ENCODE results near the gene GDPD4.

GDPD4 gene

GRCh38 chr11:77188633-77189491 lies 112.6 kb downstream of the GDPD4 start:
- DNase-seq: peak; percentile 42 to 92 (median 82)

- peak; percentile 74 to 90 (median 78) for DNase-seq
These were observed 113.5 kb downstream of the GDPD4 start for GRCh38 chr11:77187776-77188632.

GRCh38 chr11:77187111-77187750 lies 114.3 kb downstream of the GDPD4 start:
- no peak for DNase-seq

GRCh38 chr11:77186302-77186701 lies 115.2 kb downstream of the GDPD4 start:
- no peak for DNase-seq

GRCh38 chr11:77184136-77184860 lies 117.2 kb downstream of the GDPD4 start:
- no peak for DNase-seq

GRCh38 chr11:77183431-77183984 lies 118.0 kb downstream of the GDPD4 start:
- DNase-seq: no peak

- DNase-seq: no peak
These were observed 118.7 kb downstream of the GDPD4 start for GRCh38 chr11:77182542-77183430.

GRCh38 chr11:77181799-77182541 lies 119.5 kb downstream of the GDPD4 start:
- no peak for DNase-seq

- DNase-seq: no peak
These were observed 120.3 kb downstream of the GDPD4 start for GRCh38 chr11:77181226-77181625.

- no peak for DNase-seq
These were observed 121.1 kb downstream of the GDPD4 start for GRCh38 chr11:77180346-77180745.

- no peak for DNase-seq
These were observed 121.8 kb downstream of the GDPD4 start for GRCh38 chr11:77179681-77180080.

- DNase-seq: no peak
These were observed 122.4 kb downstream of the GDPD4 start for GRCh38 chr11:77179048-77179447.

GRCh38 chr11:77178150-77178549 lies 123.3 kb downstream of the GDPD4 start:
- DNase-seq: no peak

- no peak for DNase-seq
These were observed 124.5 kb downstream of the GDPD4 start for GRCh38 chr11:77176996-77177395.

GRCh38 chr11:77175869-77176539 lies 125.5 kb downstream of the GDPD4 start:
- peak in 2 of 3 experiments; percentile 20 to 60 for DNase-seq

- DNase-seq: peak in 1 of 3 experiments; percentile 60
These were observed 126.3 kb downstream of the GDPD4 start for GRCh38 chr11:77175021-77175842.

GRCh38 chr11:77174559-77174958 lies 126.9 kb downstream of the GDPD4 start:
- peak; percentile 34 to 93 (median 83) for DNase-seq

- DNase-seq: no peak
These were observed 128.0 kb downstream of the GDPD4 start for GRCh38 chr11:77173494-77173893.

GRCh38 chr11:77172666-77172982 lies 128.9 kb downstream of the GDPD4 start:
- DNase-seq: no peak
